Measurements from ENCODE around the gene TMEM242. TPM values are rescaled to one million over a fixed set of nuclear protein-coding genes. Genes with fewer than 3 reads are reported as not detected.

The TMEM242 gene
- total RNA-seq, 1 donor: 6.2 TPM

- Histone ChIP-seq H3K4me1 (ENCODE audit: insufficient read depth, low read length) (peaks cover 21% of the 10 kb centered on the region), H3K36me3 (ENCODE audit: insufficient read depth, low read length) (no peaks in the 10 kb centered on the region), H3K27me3 (ENCODE audit: insufficient read depth, low read length) (no peaks in the 10 kb centered on the region), H3K4me3 (ENCODE audit: insufficient read depth, low read length) (no peak overlapping the region), H3K4me2 (ENCODE audit: insufficient read depth, low read length) (no peak overlapping the region), H4K20me1 (ENCODE audit: insufficient read depth, low read length) (no peaks in the 10 kb centered on the region), H3K27ac (ENCODE audit: low read depth, low read length) (no peak overlapping the region), H2AFZ (ENCODE audit: low read length) (no peak overlapping the region), H3K9me3 (ENCODE audit: low read depth, low read length) (no peaks in the 10 kb centered on the region), H3K79me2 (ENCODE audit: insufficient read depth, low read length) (no peaks in the 10 kb centered on the region)
- no peak for TF ChIP-seq CTCF (IDR thresholded peaks at IDR 0.05; ENCODE audit: extremely low read depth, low read depth, low read length)
- DNase-seq (ENCODE audit: insufficient read length, low spot score, missing footprints): no peak
Measured at GRCh38 chr6:157270916-157271315, 52.4 kb downstream of the TMEM242 start.

GRCh38 chr6:157270308-157270707 is 53.0 kb downstream of the TMEM242 start:
- no peaks in the 10 kb centered on the region for H3K36me3 ChIP-seq (ENCODE audit: insufficient read depth, low read length)
- H3K4me1 ChIP-seq (ENCODE audit: insufficient read depth, low read length): peaks cover 21% of the 10 kb centered on the region
- TF ChIP-seq CTCF (IDR thresholded peaks at IDR 0.05; ENCODE audit: extremely low read depth, low read depth, low read length): no peak
- DNase-seq (ENCODE audit: insufficient read length, low spot score, missing footprints): no peak
- H3K4me2 ChIP-seq (ENCODE audit: insufficient read depth, low read length): no peak overlapping the region
- no peak overlapping the region for H3K4me3 ChIP-seq (ENCODE audit: insufficient read depth, low read length)
- H3K27ac ChIP-seq (ENCODE audit: low read depth, low read length): no peak overlapping the region
- H4K20me1 ChIP-seq (ENCODE audit: insufficient read depth, low read length): no peaks in the 10 kb centered on the region
- H2AFZ ChIP-seq (ENCODE audit: low read length): no peak overlapping the region
- H3K9me3 ChIP-seq (ENCODE audit: low read depth, low read length): no peaks in the 10 kb centered on the region
- no peaks in the 10 kb centered on the region for H3K79me2 ChIP-seq (ENCODE audit: insufficient read depth, low read length)
- no peaks in the 10 kb centered on the region for H3K27me3 ChIP-seq (ENCODE audit: insufficient read depth, low read length)

GRCh38 chr6:157269261-157269794 is 54.0 kb downstream of the TMEM242 start:
- H3K36me3 ChIP-seq (ENCODE audit: insufficient read depth, low read length): no peaks in the 10 kb centered on the region
- peak; percentile 92 for DNase-seq (ENCODE audit: insufficient read length, low spot score, missing footprints)
- H3K9me3 ChIP-seq (ENCODE audit: low read depth, low read length): no peaks in the 10 kb centered on the region
- H2AFZ ChIP-seq (ENCODE audit: low read length): peak overlapping the region; percentile 89
- no peak for TF ChIP-seq CTCF (IDR thresholded peaks at IDR 0.05; ENCODE audit: extremely low read depth, low read depth, low read length)
- H4K20me1 ChIP-seq (ENCODE audit: insufficient read depth, low read length): no peaks in the 10 kb centered on the region
- H3K79me2 ChIP-seq (ENCODE audit: insufficient read depth, low read length): no peaks in the 10 kb centered on the region
- no peaks in the 10 kb centered on the region for H3K27me3 ChIP-seq (ENCODE audit: insufficient read depth, low read length)
- H3K27ac ChIP-seq (ENCODE audit: low read depth, low read length): peak overlapping the region; percentile 48
- peak overlapping the region; percentile 31 for H3K4me3 ChIP-seq (ENCODE audit: insufficient read depth, low read length)
- peaks cover 18% of the 10 kb centered on the region for H3K4me1 ChIP-seq (ENCODE audit: insufficient read depth, low read length)
- peak overlapping the region; percentile 72 for H3K4me2 ChIP-seq (ENCODE audit: insufficient read depth, low read length)

- TF ChIP-seq CTCF (IDR thresholded peaks at IDR 0.05; ENCODE audit: extremely low read depth, low read depth, low read length): no peak
- peak; percentile 35 for DNase-seq (ENCODE audit: insufficient read length, low spot score, missing footprints)
- H3K4me1 ChIP-seq (ENCODE audit: insufficient read depth, low read length): peaks cover 14% of the 10 kb centered on the region
Measured at GRCh38 chr6:157268835-157269234, 54.5 kb downstream of the TMEM242 start.

More at GRCh38 chr6:157268835-157269234, 54.5 kb downstream of the TMEM242 start:
- H3K27ac ChIP-seq (ENCODE audit: low read depth, low read length): peak overlapping the region; percentile 48
- no peaks in the 10 kb centered on the region for H3K36me3 ChIP-seq (ENCODE audit: insufficient read depth, low read length)
- H4K20me1 ChIP-seq (ENCODE audit: insufficient read depth, low read length): no peaks in the 10 kb centered on the region
- no peaks in the 10 kb centered on the region for H3K9me3 ChIP-seq (ENCODE audit: low read depth, low read length)
- H3K4me3 ChIP-seq (ENCODE audit: insufficient read depth, low read length): peak overlapping the region; percentile 31
- H3K79me2 ChIP-seq (ENCODE audit: insufficient read depth, low read length): no peaks in the 10 kb centered on the region
- peak overlapping the region; percentile 89 for H2AFZ ChIP-seq (ENCODE audit: low read length)
- peak overlapping the region; percentile 72 for H3K4me2 ChIP-seq (ENCODE audit: insufficient read depth, low read length)
- H3K27me3 ChIP-seq (ENCODE audit: insufficient read depth, low read length): no peaks in the 10 kb centered on the region
